Measurements from ENCODE around the gene B3GALT4.
"Not testable (repeated sequence)": the region's sequence is repeated elsewhere in the genome, so short reads cannot be mapped to it uniquely, and the experiment has no call there.

The B3GALT4 gene

DNA sequence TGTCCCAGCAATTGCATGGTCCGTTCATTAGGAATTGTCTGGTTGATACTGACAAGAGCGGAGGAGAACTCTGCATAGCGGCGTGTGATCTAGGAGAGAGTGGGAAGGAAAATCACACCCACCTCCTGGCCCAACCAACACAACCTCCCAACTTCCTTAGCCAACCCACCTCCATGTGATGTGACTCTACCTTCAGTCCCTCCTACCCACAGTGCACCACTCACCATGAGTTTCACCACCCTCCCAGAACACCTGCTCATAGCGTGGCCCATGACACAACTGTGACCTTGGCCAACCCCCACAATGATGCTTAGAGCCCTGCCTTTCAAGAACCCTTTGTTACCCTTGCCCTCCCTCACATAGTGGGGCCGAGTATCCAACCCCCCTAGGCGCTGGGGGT is 12.9 kb upstream of the B3GALT4 start:
- Histone ChIP-seq H3K27ac (no peak overlapping the region), H3K4me3 (no peak overlapping the region), H3K27me3 (no peaks in the 10 kb centered on the region), H3K9ac (no peak overlapping the region), H4K20me1 (no peaks in the 10 kb centered on the region; a peak in 2 of 22 replicates), H3K36me3 (peaks cover 95 to 100% (median 99%) of the 10 kb centered on the region in 11 experiments), H3K4me2 (no peak overlapping the region), H3K4me1 (peaks cover 0 to 23% (median 0%) of the 10 kb centered on the region in 10 experiments; a peak in 7 of 20 replicates), H3K9me3 (replicated peaks in 1 of 11) (no peaks in the 10 kb centered on the region)
- no peak for TF ChIP-seq Cebpa-rat (IDR thresholded peaks at IDR 0.05)

DNA sequence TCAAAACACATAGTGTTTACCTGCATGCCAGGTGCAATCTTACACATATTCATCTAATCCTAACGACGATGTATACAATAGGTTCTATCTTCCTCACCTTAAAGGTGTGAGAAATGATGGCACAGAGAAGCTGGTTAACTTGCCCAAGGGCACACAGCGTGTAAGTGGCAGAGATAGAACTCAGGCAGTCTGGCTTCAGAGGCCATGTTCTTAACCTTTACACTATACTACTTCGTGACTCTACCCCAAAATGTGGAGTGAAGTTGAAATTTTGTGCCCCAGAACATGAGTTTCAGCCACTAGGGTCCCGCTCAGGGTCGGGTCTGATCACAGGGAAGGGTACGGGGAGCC is 5.8 kb upstream of the B3GALT4 start:
- Histone ChIP-seq H3K27me3 (no peaks in the 10 kb centered on the region), H3K4me3 (peak overlapping the region; percentile 74 to 92 (median 88)), H3K27ac (peak overlapping the region; percentile 92 to 99 (median 98)), H3K9me3 (replicated peaks in 1 of 11) (no peaks in the 10 kb centered on the region), H3K4me1 (peaks cover 46 to 77% (median 52%) of the 10 kb centered on the region in 10 experiments), H3K36me3 (peaks cover 74 to 81% (median 77%) of the 10 kb centered on the region in 11 experiments), H4K20me1 (peaks cover 34 to 41% (median 37%) of the 10 kb centered on the region in 11 experiments; a peak in 21 of 22 replicates), H3K9ac (peak overlapping the region; percentile 91 to 99 (median 95)), H3K4me2 (peak overlapping the region; percentile 74 to 96 (median 85))
- no peak for TF ChIP-seq Cebpa-rat (IDR thresholded peaks at IDR 0.05)

DNA sequence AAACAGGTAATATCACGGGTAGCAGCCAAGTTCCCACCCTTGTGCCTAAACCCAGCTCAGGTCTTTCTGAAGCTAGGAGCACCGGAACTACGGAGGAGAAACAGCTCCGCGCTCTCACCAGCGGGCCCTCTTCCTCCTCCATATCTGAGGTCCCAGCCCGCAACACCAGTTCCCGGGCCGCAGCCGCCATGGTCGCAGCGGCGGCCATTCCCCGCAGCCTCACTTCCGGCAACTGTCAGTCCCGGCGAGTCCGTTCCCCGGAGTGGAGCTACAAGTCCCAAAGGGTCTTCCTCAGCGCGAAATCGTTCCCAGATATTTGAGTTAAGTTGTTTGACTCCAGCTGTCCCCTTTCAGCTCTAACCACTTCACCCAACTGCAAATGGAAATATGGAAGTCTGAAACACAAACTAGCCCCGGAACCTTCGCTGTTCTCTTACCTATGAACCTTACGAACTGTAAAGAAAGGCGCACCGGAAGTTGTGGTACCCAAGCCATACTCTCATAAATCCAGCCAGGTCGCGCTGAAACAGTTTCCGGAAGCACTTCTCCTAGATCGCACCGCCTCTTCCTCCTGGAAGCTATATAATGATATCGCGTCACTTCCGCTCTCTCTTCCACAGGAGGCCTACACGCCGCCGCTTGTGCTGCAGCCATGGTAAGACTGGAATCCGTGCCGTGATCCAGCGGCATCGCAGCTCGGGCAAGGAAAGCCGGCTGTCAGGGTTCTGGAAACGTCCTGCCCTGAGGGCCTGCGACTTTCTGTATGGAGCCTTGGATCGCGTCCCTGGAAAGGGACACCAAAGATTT is 5.3 kb upstream of the B3GALT4 start, which contains the start of the genes RPS18 and VPS52:
Gene RPS18 (plus strand): TSS at position 608 of the 807 bp plus-strand sequence. CDS start 45 bp downstream, at position 653.
Gene VPS52 (minus strand): TSS at position 409 of the 807 bp plus-strand sequence. CDS start 201 bp downstream, at position 208.
- H3K9ac ChIP-seq: peak within 1 kb of the TSS; percentile 91 to 99 (median 95)
- peak within 1 kb of the TSS; percentile 95 to 99 (median 97) for H3K4me2 ChIP-seq
- peak within 1 kb of the TSS; percentile 92 to 99 (median 98) for H3K27ac ChIP-seq
- peak within 1 kb of the TSS; percentile 74 to 92 (median 88) for H3K4me3 ChIP-seq
- no peaks in the 10 kb centered on the region for H3K9me3 ChIP-seq (replicated peaks in 1 of 11)
- peaks cover 52 to 83% (median 57%) of the 10 kb centered on the region in 10 experiments for H3K4me1 ChIP-seq
- peaks cover 35 to 47% (median 42%) of the 10 kb centered on the region in 11 experiments; a peak in 21 of 22 replicates for H4K20me1 ChIP-seq
- no peaks in the 10 kb centered on the region for H3K27me3 ChIP-seq
- H3K36me3 ChIP-seq: peaks cover 74 to 81% (median 76%) of the 10 kb centered on the region in 11 experiments
- TF ChIP-seq Cebpa-rat (IDR thresholded peaks at IDR 0.05): no peak

DNA sequence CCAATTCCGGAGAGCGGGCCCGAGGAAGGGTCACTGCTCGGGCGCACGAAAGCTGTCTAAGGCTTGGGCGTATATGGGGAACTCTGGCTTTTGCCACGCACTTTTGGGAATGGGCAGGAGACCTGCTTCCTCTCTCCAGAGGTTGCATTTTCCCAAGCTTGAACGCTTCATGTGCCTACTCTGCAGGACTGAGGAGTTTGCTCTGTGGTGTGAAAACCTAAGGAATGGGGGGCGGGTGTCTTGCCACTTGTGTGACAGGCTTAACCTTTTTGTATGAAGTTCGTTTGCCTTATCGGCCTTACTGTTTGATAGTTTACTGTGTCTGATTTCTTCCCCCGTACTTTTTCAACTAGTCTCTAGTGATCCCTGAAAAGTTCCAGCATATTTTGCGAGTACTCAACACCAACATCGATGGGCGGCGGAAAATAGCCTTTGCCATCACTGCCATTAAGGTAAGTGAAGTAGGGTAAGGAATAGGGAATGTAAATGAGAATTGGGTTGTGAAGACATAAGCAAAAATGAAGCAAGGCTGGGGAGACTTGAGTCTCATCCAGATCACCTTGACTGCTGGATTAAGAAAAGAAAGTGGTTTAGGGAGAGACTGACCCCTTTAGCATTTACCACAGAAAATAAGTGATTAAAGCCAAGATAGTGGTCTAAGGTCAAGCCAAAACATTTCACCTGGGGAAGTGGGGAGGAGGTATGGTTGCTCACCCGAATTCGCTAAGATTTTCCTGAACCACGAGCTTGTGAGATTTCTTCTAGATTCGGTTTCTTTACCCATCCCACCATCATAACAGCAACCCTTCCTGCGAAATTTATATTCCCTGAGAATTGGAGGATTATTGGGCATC is 4.4 kb upstream of the B3GALT4 start:
- no peaks in the 10 kb centered on the region for H3K9me3 ChIP-seq (replicated peaks in 1 of 11)
- peaks cover 65 to 73% (median 68%) of the 10 kb centered on the region in 11 experiments for H3K36me3 ChIP-seq
- peak overlapping the region; percentile 74 to 92 (median 88) for H3K4me3 ChIP-seq
- no peak for TF ChIP-seq Cebpa-rat (IDR thresholded peaks at IDR 0.05)
- H3K4me2 ChIP-seq: peak overlapping the region; percentile 90 to 99 (median 97)
- H3K9ac ChIP-seq: peak overlapping the region; percentile 91 to 99 (median 95)
- H4K20me1 ChIP-seq: peaks cover 35 to 49% (median 44%) of the 10 kb centered on the region in 11 experiments; a peak in 21 of 22 replicates
- H3K27ac ChIP-seq: peak overlapping the region; percentile 92 to 99 (median 98); a peak in 21 of 22 replicates
- no peaks in the 10 kb centered on the region for H3K27me3 ChIP-seq
- H3K4me1 ChIP-seq: peaks cover 54 to 74% (median 61%) of the 10 kb centered on the region in 10 experiments

DNA sequence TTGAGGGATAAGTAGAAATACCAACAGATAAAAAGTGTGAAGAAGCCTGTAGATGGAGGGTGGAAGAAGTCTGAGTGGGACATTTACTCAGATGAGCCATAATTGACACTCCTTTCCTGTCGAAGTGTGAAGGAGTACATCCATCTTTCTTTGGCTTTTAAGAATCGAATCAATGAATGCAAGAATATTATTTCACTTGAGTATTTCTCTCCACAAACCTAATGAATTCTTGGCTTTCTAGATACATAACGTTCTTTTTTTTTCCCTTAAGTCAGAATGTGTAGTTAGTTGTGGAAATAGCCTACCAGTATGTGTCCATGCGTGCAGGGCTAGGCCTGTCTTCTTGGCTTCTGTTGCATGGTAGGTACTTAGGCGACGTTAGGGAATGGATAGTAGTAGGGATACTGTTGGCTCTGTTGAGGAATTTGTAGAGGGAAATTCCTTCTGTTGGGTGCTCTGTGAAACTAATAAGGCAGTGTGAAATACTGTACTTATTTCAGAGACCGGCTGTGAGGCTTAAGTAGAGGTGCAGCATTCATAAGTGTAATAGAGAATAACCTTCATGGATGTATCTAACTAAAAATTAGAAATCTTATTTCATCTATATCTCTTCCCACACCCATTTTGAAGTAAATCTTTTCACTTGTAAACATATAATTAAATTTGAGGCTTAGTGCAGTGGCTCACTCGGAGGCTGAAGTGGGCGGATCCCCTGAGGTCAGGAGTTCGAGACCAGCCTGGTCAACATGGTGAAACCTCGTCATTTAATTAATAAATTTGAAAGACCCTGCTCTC is 3.6 kb upstream of the B3GALT4 start:
- H3K9me3 ChIP-seq (replicated peaks in 1 of 11): no peaks in the 10 kb centered on the region
- H3K4me3 ChIP-seq: peak overlapping the region; percentile 74 to 92 (median 88)
- peak overlapping the region; percentile 91 to 99 (median 95) for H3K9ac ChIP-seq
- TF ChIP-seq Cebpa-rat (IDR thresholded peaks at IDR 0.05): no peak
- H3K27ac ChIP-seq: peak overlapping the region; percentile 92 to 99 (median 98); a peak in 21 of 22 replicates
- H3K4me1 ChIP-seq: peaks cover 63 to 74% (median 66%) of the 10 kb centered on the region in 10 experiments
- H3K4me2 ChIP-seq: peak overlapping the region; percentile 90 to 99 (median 97)
- peaks cover 35 to 57% (median 49%) of the 10 kb centered on the region in 11 experiments; a peak in 21 of 22 replicates for H4K20me1 ChIP-seq
- H3K27me3 ChIP-seq: no peaks in the 10 kb centered on the region
- H3K36me3 ChIP-seq: peaks cover 58 to 69% (median 62%) of the 10 kb centered on the region in 11 experiments

DNA sequence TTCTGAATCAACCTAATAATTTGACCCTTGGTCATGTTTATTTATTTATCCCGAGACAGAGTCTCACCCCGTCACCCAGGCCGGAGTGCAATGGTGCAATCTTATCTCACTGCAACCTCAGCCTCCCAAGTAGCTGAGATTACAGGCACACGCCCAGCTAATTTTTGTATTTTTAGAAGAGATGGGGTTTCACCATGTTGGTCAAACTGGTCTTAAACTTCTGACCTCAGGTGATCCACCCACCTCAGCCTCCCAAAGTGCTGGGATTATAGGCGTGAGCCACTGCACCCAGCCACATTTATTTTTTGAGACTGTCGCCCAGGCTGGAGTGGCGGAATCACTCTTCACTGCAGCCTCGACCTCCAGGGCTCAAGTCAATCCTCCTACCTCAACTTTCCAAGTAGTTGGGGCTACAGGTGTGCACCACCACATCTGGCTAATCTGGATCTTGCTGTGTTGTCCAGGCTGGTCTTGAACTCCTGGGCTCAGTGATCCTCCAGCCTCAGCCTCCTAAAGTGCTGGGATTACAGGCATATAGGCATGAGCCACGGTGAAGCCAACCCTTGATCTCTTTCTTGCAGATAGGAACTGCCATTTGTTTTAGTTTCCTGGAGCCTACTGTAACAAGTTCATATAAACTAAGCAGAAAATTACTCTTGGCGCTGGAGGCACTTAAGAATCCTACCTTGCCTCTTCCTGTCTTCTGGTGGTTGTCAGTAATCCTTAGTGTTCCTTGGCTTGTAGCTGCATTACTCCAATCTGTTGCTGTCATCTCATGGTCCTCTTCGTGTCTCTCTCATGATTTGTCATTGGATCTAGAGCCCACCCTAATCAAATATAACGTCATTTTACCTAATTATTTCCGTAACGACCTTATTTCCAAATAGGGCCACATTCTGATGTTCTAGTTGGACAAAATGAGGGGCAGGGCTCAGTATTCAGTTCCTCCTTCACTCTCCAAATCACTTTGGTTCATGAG is 2.7 kb upstream of the B3GALT4 start:
- Histone ChIP-seq H3K36me3 (peaks cover 56 to 69% (median 62%) of the 10 kb centered on the region in 11 experiments), H3K4me3 (peak overlapping the region; percentile 74 to 92 (median 88)), H3K27me3 (no peaks in the 10 kb centered on the region)

DNA sequence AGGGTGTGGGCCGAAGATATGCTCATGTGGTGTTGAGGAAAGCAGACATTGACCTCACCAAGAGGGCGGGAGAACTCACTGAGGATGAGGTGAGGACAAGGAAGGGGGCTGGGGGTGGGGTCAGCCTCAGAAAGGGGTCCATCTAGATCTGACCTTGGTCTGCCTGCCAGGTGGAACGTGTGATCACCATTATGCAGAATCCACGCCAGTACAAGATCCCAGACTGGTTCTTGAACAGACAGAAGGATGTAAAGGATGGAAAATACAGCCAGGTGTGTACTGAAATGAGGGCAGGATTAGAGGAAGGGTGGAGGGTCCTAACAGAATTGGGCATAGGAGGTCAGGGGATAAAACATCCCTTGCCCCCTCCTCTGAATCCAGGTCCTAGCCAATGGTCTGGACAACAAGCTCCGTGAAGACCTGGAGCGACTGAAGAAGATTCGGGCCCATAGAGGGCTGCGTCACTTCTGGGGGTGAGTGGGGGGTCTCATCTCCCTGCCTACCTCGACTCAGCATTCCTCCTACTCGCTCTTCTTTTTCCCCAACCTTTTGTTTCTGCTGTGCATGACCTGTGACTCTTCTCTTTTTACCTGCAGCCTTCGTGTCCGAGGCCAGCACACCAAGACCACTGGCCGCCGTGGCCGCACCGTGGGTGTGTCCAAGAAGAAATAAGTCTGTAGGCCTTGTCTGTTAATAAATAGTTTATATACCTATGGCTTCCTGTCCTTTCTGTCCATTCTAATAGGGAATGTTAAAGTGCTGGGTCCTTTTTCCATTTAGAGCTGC is 935 bp upstream of the B3GALT4 start:
- Histone ChIP-seq H3K36me3 (peaks cover 58 to 76% (median 69%) of the 10 kb centered on the region in 11 experiments), H3K9ac (peak overlapping the region; percentile 91 to 99 (median 95)), H3K27ac (peak overlapping the region in 10 of 11 experiments; percentile 78 to 99 (median 86); a peak in 18 of 22 replicates), H3K4me1 (peaks cover 72 to 78% (median 75%) of the 10 kb centered on the region in 10 experiments), H3K4me3 (peak overlapping the region; percentile 69 to 92 (median 86)), H3K4me2 (peak overlapping the region; percentile 90 to 99 (median 97)), H4K20me1 (peaks cover 35 to 84% (median 75%) of the 10 kb centered on the region in 11 experiments; a peak in 21 of 22 replicates)
- H3K27me3 ChIP-seq; H3K9me3 ChIP-seq (replicated peaks in 1 of 11): not testable (repeated sequence)

More for the DNA sequence above, 2.7 kb upstream of the B3GALT4 start:
- Histone ChIP-seq H3K4me1 (peaks cover 72 to 80% (median 74%) of the 10 kb centered on the region in 10 experiments), H3K9ac (peak overlapping the region; percentile 91 to 99 (median 95)), H4K20me1 (peaks cover 35 to 66% (median 57%) of the 10 kb centered on the region in 11 experiments; a peak in 21 of 22 replicates), H3K27ac (peak overlapping the region in 10 of 11 experiments; percentile 23 to 99 (median 97); a peak in 17 of 22 replicates), H3K4me2 (peak overlapping the region; percentile 90 to 99 (median 97)), H3K9me3 (replicated peaks in 1 of 11) (no peaks in the 10 kb centered on the region)
- TF ChIP-seq Cebpa-rat (IDR thresholded peaks at IDR 0.05): no peak
